ENCODE data around the gene MAST1. TPM values are rescaled to one million over a fixed set of nuclear protein-coding genes. Genes with fewer than 3 reads are reported as not detected.
A peak's percentile ranks its signal among the peaks of the same experiment; 100 is the strongest.

MAST1 gene
- not detected for total RNA-seq

GRCh38 chr19:12838182-12838885 lies at the start of gene MAST1:
Gene MAST1, plus strand, starts transcription at chr19:12838515. Its CDS starts 58 bp downstream, at chr19:12838573.
- no peak within 1 kb of the TSS for H3K27ac ChIP-seq

DNA sequence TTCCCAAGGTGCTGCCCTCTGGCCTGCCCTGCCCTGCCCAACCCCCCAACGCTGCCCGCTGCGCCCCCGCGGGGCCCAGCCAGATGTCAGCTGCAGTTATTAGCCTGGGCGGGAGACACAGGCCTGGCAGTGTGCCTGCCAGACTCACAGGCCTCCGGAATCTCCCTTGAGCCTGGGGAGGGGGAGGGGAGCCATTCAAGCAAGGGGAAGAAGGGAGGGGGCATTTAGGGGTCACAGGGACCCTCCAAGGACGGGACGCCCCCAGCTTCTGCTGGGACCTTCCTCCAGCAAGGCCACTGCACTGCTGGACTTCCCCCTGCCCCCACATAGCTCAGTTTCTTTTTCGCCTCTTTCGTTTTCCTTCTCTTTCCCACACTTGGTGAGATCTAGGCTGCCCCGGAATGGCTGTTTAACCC lies 49.6 kb upstream of the MAST1 start:
- Histone ChIP-seq H3K9me3 (no peaks in the 10 kb centered on the region), H3K27ac (peak overlapping the region; percentile 99 to 100 (median 100)), H3K4me1 (peaks cover 43 to 51% of the 10 kb centered on the region in 2 donors), H3K27me3 (no peaks in the 10 kb centered on the region), H3K36me3 (no peaks in the 10 kb centered on the region), H3K4me3 (peak overlapping the region; percentile 48 to 98 (median 92))
- in situ Hi-C loops (cut with MboI; ENCODE audit: low sequenced_read_pairs in 4 of 4): no loop called here
- DNase-seq (peak in 1 of 2 donors; percentile 81), ATAC-seq (no peak)
- intact Hi-C loops (cut with DNase I; ENCODE audit: low total_unique reads): no loop called here
- no peak for TF ChIP-seq POLR2A (IDR thresholded peaks at IDR 0.05)

More at GRCh38 chr19:12838182-12838885, at the start of gene MAST1:
- peaks cover 91 to 96% (median 92%) of the 10 kb centered on the region in 3 donors for H3K27me3 ChIP-seq
- H3K4me1 ChIP-seq: peaks cover 6 to 9% of the 10 kb centered on the region in 2 donors
- no peak for TF ChIP-seq POLR2A (IDR thresholded peaks at IDR 0.05)
- TF ChIP-seq, protein P1, sequence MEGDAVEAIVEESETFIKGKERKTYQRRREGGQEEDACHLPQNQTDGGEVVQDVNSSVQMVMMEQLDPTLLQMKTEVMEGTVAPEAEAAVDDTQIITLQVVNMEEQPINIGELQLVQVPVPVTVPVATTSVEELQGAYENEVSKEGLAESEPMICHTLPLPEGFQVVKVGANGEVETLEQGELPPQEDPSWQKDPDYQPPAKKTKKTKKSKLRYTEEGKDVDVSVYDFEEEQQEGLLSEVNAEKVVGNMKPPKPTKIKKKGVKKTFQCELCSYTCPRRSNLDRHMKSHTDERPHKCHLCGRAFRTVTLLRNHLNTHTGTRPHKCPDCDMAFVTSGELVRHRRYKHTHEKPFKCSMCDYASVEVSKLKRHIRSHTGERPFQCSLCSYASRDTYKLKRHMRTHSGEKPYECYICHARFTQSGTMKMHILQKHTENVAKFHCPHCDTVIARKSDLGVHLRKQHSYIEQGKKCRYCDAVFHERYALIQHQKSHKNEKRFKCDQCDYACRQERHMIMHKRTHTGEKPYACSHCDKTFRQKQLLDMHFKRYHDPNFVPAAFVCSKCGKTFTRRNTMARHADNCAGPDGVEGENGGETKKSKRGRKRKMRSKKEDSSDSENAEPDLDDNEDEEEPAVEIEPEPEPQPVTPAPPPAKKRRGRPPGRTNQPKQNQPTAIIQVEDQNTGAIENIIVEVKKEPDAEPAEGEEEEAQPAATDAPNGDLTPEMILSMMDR (IDR thresholded peaks at IDR 0.05 in 4 of 5, conservative IDR thresholded peaks at IDR 0.05 in 1 of 5): peak in 4 of 5 experiments; percentile 12 to 51 (median 42)
- in situ Hi-C loops (cut with MboI; ENCODE audit: low sequenced_read_pairs in 4 of 4) (no loop called here), intact Hi-C loops (cut with DNase I; ENCODE audit: low total_unique reads) (no loop called here)
- H3K36me3 ChIP-seq: no peaks in the 10 kb centered on the region
- peak in 1 of 2 donors; percentile 51 for ATAC-seq
- DNase-seq: no peak
- no peaks in the 10 kb centered on the region for H3K9me3 ChIP-seq
- H3K4me3 ChIP-seq: peak within 1 kb of the TSS in 3 of 4 donors; percentile 22 to 38 (median 36)

- Histone ChIP-seq H3K36me3 (no peaks in the 10 kb centered on the region), H3K4me1 (peaks cover 42 to 49% of the 10 kb centered on the region in 2 donors), H3K27me3 (no peaks in the 10 kb centered on the region), H3K9me3 (no peaks in the 10 kb centered on the region), H3K4me3 (peak overlapping the region; percentile 91 to 98 (median 94)), H3K27ac (peak overlapping the region; percentile 99 to 100 (median 100))
- DNase-seq: no peak
- ATAC-seq: no peak
- intact Hi-C loops (cut with DNase I; ENCODE audit: low total_unique reads) (no loop called here), in situ Hi-C loops (cut with MboI; ENCODE audit: low sequenced_read_pairs in 4 of 4) (no loop called here)
- TF ChIP-seq, protein P1 (IDR thresholded peaks at IDR 0.05 in 4 of 5, conservative IDR thresholded peaks at IDR 0.05 in 1 of 5): no peak
- no peak for TF ChIP-seq POLR2A (IDR thresholded peaks at IDR 0.05)
Measured at GRCh38 chr19:12789098-12789903, 49.0 kb upstream of the MAST1 start.

GRCh38 chr19:12789904-12790619 lies 48.3 kb upstream of the MAST1 start:
- peak; percentile 89 to 90 for DNase-seq
- peak; percentile 32 to 34 for ATAC-seq
- no peaks in the 10 kb centered on the region for H3K9me3 ChIP-seq
- no peaks in the 10 kb centered on the region for H3K36me3 ChIP-seq
- in situ Hi-C loops (cut with MboI; ENCODE audit: low sequenced_read_pairs in 4 of 4): no loop called here
- H3K4me1 ChIP-seq: peaks cover 45 to 46% of the 10 kb centered on the region in 2 donors
- peak overlapping the region; percentile 99 to 100 (median 100) for H3K27ac ChIP-seq
- H3K4me3 ChIP-seq: peak overlapping the region; percentile 91 to 98 (median 94)
- H3K27me3 ChIP-seq: no peaks in the 10 kb centered on the region
- intact Hi-C loops (cut with DNase I; ENCODE audit: low total_unique reads): loop anchor here (5.0 kb wide), 4 partner anchors 68 to 1057 kb away; partner anchors contain the start of genes FARSA, IER2, STX10 and TNPO2
- TF ChIP-seq, protein P1 (IDR thresholded peaks at IDR 0.05 in 4 of 5, conservative IDR thresholded peaks at IDR 0.05 in 1 of 5): no peak
- TF ChIP-seq POLR2A (IDR thresholded peaks at IDR 0.05): peak; percentile 88 to 93
